ENCODE results near the gene GRID2.

GRID2 gene

DNA sequence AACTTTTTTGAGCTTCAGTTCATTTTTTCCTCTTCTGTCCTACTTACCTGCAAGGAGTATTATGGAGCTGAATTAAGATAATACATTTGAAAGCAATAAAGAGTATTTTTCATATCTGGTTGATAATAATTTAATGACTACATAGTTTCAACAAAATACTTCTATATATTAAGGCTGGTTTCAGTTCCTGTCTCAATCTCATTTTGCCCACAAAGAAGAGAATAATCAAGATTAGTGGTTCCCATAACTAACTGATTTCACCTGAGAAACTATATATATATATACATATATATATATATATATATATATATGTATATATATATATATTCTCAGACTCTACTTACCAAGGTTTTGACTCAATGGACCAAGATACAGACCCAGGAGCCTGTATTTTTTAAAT is 1437.1 kb downstream of the GRID2 start:
- DNase-seq (ENCODE audit: extremely low read depth, low read depth) = no peak
- TF ChIP-seq, protein P1, sequence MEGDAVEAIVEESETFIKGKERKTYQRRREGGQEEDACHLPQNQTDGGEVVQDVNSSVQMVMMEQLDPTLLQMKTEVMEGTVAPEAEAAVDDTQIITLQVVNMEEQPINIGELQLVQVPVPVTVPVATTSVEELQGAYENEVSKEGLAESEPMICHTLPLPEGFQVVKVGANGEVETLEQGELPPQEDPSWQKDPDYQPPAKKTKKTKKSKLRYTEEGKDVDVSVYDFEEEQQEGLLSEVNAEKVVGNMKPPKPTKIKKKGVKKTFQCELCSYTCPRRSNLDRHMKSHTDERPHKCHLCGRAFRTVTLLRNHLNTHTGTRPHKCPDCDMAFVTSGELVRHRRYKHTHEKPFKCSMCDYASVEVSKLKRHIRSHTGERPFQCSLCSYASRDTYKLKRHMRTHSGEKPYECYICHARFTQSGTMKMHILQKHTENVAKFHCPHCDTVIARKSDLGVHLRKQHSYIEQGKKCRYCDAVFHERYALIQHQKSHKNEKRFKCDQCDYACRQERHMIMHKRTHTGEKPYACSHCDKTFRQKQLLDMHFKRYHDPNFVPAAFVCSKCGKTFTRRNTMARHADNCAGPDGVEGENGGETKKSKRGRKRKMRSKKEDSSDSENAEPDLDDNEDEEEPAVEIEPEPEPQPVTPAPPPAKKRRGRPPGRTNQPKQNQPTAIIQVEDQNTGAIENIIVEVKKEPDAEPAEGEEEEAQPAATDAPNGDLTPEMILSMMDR (IDR thresholded peaks at IDR 0.05; ENCODE audit: low read depth, low read length) = no peak

DNA sequence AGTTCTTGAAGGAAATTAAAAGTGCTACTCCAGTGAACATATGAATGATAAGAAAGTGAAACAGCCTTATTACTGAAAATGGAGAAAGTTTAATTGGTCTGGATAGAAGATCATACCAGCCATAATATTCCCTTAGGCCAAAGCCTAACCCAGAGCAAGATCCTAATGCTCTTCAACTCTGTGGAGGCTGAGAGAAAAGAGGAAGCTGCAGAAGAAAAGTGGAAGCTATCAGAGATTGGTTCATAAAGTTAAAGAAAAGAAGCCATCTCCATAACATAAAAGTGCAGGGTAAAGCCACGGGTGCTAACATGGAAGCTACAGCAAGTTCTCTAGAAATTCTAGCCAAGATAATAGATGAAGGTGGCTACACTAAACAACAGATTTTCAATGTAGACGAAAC is 1439.3 kb downstream of the GRID2 start:
- DNase-seq (ENCODE audit: extremely low read depth, low read depth) = no peak
- TF ChIP-seq, protein P1 (IDR thresholded peaks at IDR 0.05; ENCODE audit: low read depth, low read length) = no peak

DNA sequence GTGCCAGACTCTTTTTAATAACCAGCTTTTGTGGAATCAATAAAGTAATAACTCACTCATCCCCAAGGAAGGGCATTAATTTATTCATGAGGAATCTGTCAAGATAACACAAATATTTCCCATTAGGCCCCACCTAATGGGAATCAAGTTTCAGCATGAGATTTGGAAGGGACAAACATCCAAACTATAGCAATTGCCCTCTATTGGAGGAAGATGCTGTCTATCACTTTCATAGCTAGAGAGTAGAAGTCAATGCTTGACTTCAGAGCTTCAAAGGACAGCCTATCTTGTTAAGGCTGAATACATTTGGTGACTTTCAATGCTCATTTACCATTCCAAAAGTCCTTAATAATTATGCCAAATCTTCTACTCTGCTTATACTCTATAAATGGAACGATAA is 1439.9 kb downstream of the GRID2 start:
- TF ChIP-seq, protein P1 (IDR thresholded peaks at IDR 0.05; ENCODE audit: low read depth, low read length) = no peak
- DNase-seq (ENCODE audit: extremely low read depth, low read depth) = no peak

DNA sequence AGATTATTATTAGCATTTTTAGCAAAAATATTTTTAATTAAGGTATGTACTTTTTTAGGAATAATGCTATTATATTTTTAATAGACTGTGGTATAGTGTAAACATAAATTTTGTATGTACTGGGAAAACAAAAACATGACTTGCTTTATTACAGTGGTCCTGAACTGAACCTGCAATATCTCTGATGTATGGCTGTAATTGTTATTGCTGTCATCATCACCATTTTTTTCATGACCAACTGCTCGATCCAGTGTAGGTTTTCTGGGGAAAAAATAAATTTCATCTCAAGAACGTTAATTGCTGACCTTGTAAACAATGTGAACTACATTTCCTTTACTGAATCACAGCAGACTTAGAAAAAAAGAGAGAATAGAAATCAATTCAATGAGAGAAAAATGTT is 1441.2 kb downstream of the GRID2 start:
- TF ChIP-seq, protein P1 (IDR thresholded peaks at IDR 0.05; ENCODE audit: low read depth, low read length) = no peak
- DNase-seq (ENCODE audit: extremely low read depth, low read depth) = no peak

DNA sequence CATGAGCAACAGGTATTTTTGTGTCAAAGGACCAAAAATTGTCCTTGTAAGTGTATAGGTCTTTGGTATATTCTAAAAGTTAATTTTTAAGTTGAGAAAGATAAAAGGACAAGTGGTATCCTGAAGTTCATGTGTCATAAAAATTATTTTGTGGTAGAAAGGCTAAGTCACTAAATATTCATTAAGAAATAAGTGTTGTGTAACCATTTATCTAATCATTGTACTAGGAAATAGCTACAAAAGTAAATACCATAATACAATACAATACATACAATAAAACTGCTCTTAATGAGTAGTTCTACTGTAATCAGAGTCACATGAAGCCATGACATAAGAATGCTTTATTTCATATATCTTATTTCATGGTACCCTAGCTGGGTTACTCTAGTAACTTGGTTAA is 1442.3 kb downstream of the GRID2 start:
- no peak for DNase-seq (ENCODE audit: extremely low read depth, low read depth)
- TF ChIP-seq, protein P1 (IDR thresholded peaks at IDR 0.05; ENCODE audit: low read depth, low read length) = no peak

DNA sequence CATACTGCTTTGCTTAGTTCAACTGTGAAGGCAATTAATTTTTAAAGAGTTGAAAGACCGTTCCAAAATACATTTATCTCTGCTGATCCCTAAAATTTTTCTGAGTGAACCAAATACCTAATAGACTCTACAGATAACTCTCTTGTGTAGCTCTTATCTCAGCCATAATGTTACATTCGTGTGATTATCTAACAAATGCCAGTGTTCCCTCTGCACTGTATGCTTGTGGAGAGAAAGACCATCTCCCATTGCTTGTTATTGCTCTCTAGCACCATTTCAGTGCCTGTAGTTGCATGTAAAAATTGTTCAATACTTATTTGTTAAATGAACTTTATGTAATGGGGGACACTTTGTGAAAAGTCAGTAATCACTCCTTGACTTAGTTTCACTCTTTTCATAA is 1443.5 kb downstream of the GRID2 start:
- DNase-seq (ENCODE audit: extremely low read depth, low read depth) = no peak
- TF ChIP-seq, protein P1 (IDR thresholded peaks at IDR 0.05; ENCODE audit: low read depth, low read length) = no peak

DNA sequence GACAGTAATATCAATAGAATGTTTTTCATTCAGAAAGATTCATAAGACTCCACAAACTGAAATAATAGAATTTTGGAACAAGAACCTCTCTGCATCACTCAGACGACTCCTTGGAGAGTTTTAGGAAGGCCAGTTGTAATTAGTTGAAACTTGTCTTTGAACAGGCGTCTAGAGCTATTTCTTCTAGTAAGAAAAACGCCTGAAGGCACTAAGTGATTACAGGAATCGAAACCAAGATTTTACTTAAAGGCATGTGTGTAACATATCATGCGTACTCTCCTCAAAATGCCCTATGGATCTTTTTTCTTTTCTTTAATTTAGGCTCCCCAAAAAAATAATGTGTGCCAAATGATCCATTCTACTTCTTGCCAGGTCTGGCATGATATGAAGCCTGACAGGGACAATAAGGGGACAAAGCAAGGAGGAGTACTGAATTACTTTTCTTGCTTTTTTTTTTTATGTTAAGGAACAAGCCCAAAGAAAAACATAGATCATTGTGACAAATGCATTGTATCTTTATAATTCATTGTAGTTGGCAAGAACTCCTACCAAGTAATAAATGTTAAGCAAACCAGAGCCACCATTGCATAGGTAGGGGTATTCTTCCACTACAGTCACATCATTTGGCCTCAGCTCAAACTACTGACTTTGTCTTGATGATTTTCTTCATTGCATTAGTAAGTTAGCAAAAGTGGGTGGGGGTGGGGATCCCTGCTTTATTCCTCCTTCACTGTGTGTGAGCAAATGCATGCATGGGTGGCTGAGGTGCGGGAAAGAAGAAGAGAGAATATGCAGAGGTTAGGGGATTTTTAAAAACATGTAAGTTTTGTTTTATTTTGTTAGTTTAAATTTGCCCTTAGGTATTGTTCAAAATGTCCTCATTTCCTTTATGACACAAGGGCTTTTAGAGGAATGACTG is 1444.9 kb downstream of the GRID2 start:
- TF ChIP-seq, protein P1 (IDR thresholded peaks at IDR 0.05; ENCODE audit: low read depth, low read length) = no peak
- no peak for DNase-seq (ENCODE audit: extremely low read depth, low read depth)

All from AG09319 (cell line).